ENCODE measurements around the gene FAM98C.

Gene FAM98C

DNA sequence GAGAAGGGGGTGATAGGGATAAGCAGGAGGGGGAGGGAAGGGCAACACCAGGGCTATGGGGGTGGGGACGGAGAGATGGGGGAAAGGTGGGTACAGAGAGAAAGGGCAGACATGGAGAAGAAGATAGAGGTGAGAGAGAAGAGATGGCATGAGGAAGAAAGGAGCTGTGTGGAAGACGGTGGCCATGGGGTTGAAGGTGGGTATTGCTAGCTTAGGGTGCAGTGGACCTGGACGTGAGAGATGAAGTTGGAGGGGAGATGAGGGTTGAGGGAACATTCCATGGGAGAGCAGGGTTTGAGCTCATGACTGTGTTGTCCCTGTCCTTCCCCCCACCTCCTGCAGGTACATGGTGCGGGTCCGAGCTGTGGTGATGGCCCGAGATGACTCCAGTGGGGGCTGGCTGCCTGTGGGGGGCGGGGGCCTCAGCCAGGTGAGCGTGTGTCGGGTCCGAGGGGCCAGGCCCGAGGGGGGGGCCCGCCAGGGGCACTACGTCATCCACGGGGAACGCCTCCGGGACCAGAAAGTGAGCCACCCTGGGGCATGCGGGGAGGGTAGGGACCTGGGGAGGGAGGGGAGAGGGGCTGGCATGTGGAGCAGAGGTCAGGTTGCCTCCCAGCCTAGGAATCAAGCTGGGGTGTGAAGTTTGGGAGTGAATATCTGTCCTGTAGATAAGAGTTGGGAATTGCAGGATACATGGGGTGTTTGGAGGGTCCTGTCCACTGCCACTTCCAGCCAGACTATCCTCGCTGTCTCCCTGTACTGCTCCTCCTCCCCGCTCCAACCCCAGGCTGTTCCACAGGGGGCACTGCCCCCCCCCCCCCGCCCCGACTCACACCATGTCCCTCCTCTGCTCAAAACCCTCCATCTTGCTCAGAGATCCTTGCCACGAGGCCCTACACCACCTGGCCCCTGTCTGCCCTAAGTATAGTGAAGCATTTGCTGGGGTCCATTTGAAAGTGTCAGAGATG, 12.7 kb upstream of the FAM98C start:
- no peak overlapping the region for H2AFZ ChIP-seq (ENCODE audit: insufficient read depth, low read length, poor library complexity)
- no peak overlapping the region for H3K14ac ChIP-seq (ENCODE audit: low read length)
- no peak overlapping the region for H3K4ac ChIP-seq (ENCODE audit: low read depth, low read length)
- H4K8ac ChIP-seq (ENCODE audit: low read depth, low read length): no peak overlapping the region
- H3K4me1 ChIP-seq (ENCODE audit: control insufficient read depth in 1 of 2, insufficient read depth in 2 of 2, low read length in 2 of 2): peaks cover 19 to 21% of the 10 kb centered on the region in 2 experiments
- no peak for DNase-seq
- H3K18ac ChIP-seq (ENCODE audit: low read length): no peak overlapping the region
- H2BK12ac ChIP-seq (ENCODE audit: low read length): no peak overlapping the region
- no peak overlapping the region for H3K4me3 ChIP-seq (ENCODE audit: low read depth, low read length)
- peaks cover 8% of the 10 kb centered on the region for H3K79me1 ChIP-seq (ENCODE audit: low read length)
- H3K4me2 ChIP-seq (ENCODE audit: low read length): no peak overlapping the region
- no peak overlapping the region for H2AK5ac ChIP-seq (ENCODE audit: low read length)
- no peak overlapping the region for H3K9ac ChIP-seq (ENCODE audit: low read length)
- H3K27ac ChIP-seq (ENCODE audit: low read depth, low read length): no peak overlapping the region
- H3K9me3 ChIP-seq (ENCODE audit: insufficient read depth, low read depth, low read length): no peaks in the 10 kb centered on the region
- no peaks in the 10 kb centered on the region for H3K27me3 ChIP-seq (ENCODE audit: insufficient read depth, low read length)
- H4K91ac ChIP-seq (ENCODE audit: low read depth, low read length): no peak overlapping the region
- no peak overlapping the region for H3K23ac ChIP-seq (ENCODE audit: low read length)
- no peaks in the 10 kb centered on the region for H3K79me2 ChIP-seq (ENCODE audit: control insufficient read depth, insufficient read depth, low read length, poor library complexity)
- H2BK120ac ChIP-seq (ENCODE audit: insufficient read depth, low read length, poor library complexity): no peak overlapping the region
- peaks cover 13 to 19% of the 10 kb centered on the region in 2 experiments for H3K36me3 ChIP-seq (ENCODE audit: control insufficient read depth in 1 of 2, insufficient read depth in 2 of 2, low read length in 2 of 2)
- WGBS (ENCODE audit: extremely low coverage, insufficient coverage, insufficient read length): no CpG with 5 or more reads among the region's 22 CpGs
- no peak overlapping the region for H4K12ac ChIP-seq (ENCODE audit: low read depth, low read length)
- no peak overlapping the region for H2BK5ac ChIP-seq (ENCODE audit: low read depth, low read length, poor library complexity)

DNA sequence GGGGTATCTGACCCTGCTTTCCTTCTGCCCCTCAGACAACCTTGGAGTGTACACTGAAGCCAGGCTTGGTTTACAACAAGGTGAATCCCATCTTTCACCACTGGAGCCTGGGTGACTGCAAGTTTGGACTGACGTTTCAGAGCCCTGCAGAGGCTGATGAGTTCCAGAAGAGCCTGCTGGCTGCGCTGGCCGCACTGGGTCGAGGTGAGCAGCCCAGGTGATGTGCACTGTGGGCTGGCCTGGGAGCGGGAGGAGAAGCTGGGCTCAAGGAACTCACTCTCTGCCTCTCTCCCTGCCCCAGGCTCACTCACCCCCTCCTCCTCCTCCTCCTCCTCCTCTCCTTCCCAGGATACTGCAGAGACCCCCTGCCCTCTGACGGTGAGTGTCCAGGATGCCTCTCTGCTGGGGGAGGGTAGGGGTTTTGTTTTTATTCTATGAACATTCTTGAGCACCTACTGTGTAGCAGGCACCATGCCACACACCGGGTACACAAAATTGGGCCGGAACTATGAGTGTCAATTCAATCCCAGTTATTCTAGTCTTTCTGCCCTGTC, 10.9 kb upstream of the FAM98C start:
- WGBS (ENCODE audit: extremely low coverage, insufficient coverage, insufficient read length): no CpG with 5 or more reads among the region's 8 CpGs
- Histone ChIP-seq H3K4me3 (ENCODE audit: low read depth, low read length) (no peak overlapping the region), H3K27ac (ENCODE audit: low read depth, low read length) (no peak overlapping the region)

GRCh38 chr19:38392707-38393308, 10.1 kb upstream of the FAM98C start:
- no peak overlapping the region for H3K23ac ChIP-seq (ENCODE audit: low read length)
- no peak overlapping the region for H2BK5ac ChIP-seq (ENCODE audit: low read depth, low read length, poor library complexity)
- no CpG with 5 or more reads among the region's 6 CpGs for WGBS (ENCODE audit: extremely low coverage, insufficient coverage, insufficient read length)
- H4K12ac ChIP-seq (ENCODE audit: low read depth, low read length): no peak overlapping the region
- no peak overlapping the region for H3K9ac ChIP-seq (ENCODE audit: low read length)
- no peaks in the 10 kb centered on the region for H3K79me2 ChIP-seq (ENCODE audit: control insufficient read depth, insufficient read depth, low read length, poor library complexity)
- H4K8ac ChIP-seq (ENCODE audit: low read depth, low read length): no peak overlapping the region
- H3K4me3 ChIP-seq (ENCODE audit: low read depth, low read length): no peak overlapping the region
- H4K91ac ChIP-seq (ENCODE audit: low read depth, low read length): no peak overlapping the region
- no peak overlapping the region for H3K27ac ChIP-seq (ENCODE audit: low read depth, low read length)
- no peak overlapping the region for H2BK120ac ChIP-seq (ENCODE audit: insufficient read depth, low read length, poor library complexity)
- peaks cover 11 to 15% of the 10 kb centered on the region in 2 experiments for H3K4me1 ChIP-seq (ENCODE audit: control insufficient read depth in 1 of 2, insufficient read depth in 2 of 2, low read length in 2 of 2)
- no peak overlapping the region for H3K18ac ChIP-seq (ENCODE audit: low read length)
- H3K27me3 ChIP-seq (ENCODE audit: insufficient read depth, low read length): no peaks in the 10 kb centered on the region
- no peak for DNase-seq
- H3K36me3 ChIP-seq (ENCODE audit: control insufficient read depth in 1 of 2, insufficient read depth in 2 of 2, low read length in 2 of 2): no peaks in the 10 kb centered on the region
- no peak overlapping the region for H2AFZ ChIP-seq (ENCODE audit: insufficient read depth, low read length, poor library complexity)
- H2AK5ac ChIP-seq (ENCODE audit: low read length): no peak overlapping the region
- no peak overlapping the region for H3K4ac ChIP-seq (ENCODE audit: low read depth, low read length)
- H3K79me1 ChIP-seq (ENCODE audit: low read length): peaks cover 6% of the 10 kb centered on the region
- no peak overlapping the region for H3K14ac ChIP-seq (ENCODE audit: low read length)
- H3K4me2 ChIP-seq (ENCODE audit: low read length): no peak overlapping the region
- peaks cover 4% of the 10 kb centered on the region for H3K9me3 ChIP-seq (ENCODE audit: insufficient read depth, low read depth, low read length)
- no peak overlapping the region for H2BK12ac ChIP-seq (ENCODE audit: low read length)

More for the DNA sequence above, 10.9 kb upstream of the FAM98C start:
- Histone ChIP-seq H3K18ac (ENCODE audit: low read length) (no peak overlapping the region), H3K23ac (ENCODE audit: low read length) (no peak overlapping the region), H3K14ac (ENCODE audit: low read length) (no peak overlapping the region), H2AK5ac (ENCODE audit: low read length) (no peak overlapping the region), H2BK5ac (ENCODE audit: low read depth, low read length, poor library complexity) (no peak overlapping the region), H3K4me1 (ENCODE audit: control insufficient read depth in 1 of 2, insufficient read depth in 2 of 2, low read length in 2 of 2) (peaks cover 19 to 21% of the 10 kb centered on the region in 2 experiments), H4K8ac (ENCODE audit: low read depth, low read length) (no peak overlapping the region), H3K9ac (ENCODE audit: low read length) (no peak overlapping the region), H3K9me3 (ENCODE audit: insufficient read depth, low read depth, low read length) (peaks cover 4% of the 10 kb centered on the region), H3K79me2 (ENCODE audit: control insufficient read depth, insufficient read depth, low read length, poor library complexity) (no peaks in the 10 kb centered on the region), H3K36me3 (ENCODE audit: control insufficient read depth in 1 of 2, insufficient read depth in 2 of 2, low read length in 2 of 2) (peaks cover 0 to 4% of the 10 kb centered on the region in 2 experiments), H2BK120ac (ENCODE audit: insufficient read depth, low read length, poor library complexity) (no peak overlapping the region), H4K91ac (ENCODE audit: low read depth, low read length) (no peak overlapping the region), H3K27me3 (ENCODE audit: insufficient read depth, low read length) (no peaks in the 10 kb centered on the region), H3K79me1 (ENCODE audit: low read length) (peaks cover 8% of the 10 kb centered on the region), H3K4ac (ENCODE audit: low read depth, low read length) (no peak overlapping the region), H3K4me2 (ENCODE audit: low read length) (no peak overlapping the region), H4K12ac (ENCODE audit: low read depth, low read length) (no peak overlapping the region), H2AFZ (ENCODE audit: insufficient read depth, low read length, poor library complexity) (no peak overlapping the region), H2BK12ac (ENCODE audit: low read length) (no peak overlapping the region)
- DNase-seq: peak; percentile 49 to 66

- H3K9me3 ChIP-seq (ENCODE audit: insufficient read depth, low read depth, low read length): peaks cover 4% of the 10 kb centered on the region
- no peak overlapping the region for H3K27ac ChIP-seq (ENCODE audit: low read depth, low read length)
- no peaks in the 10 kb centered on the region for H3K27me3 ChIP-seq (ENCODE audit: insufficient read depth, low read length)
- H4K8ac ChIP-seq (ENCODE audit: low read depth, low read length): no peak overlapping the region
- no peak overlapping the region for H3K9ac ChIP-seq (ENCODE audit: low read length)
- H3K36me3 ChIP-seq (ENCODE audit: control insufficient read depth in 1 of 2, insufficient read depth in 2 of 2, low read length in 2 of 2): no peaks in the 10 kb centered on the region
- no peak overlapping the region for H3K4ac ChIP-seq (ENCODE audit: low read depth, low read length)
- no peaks in the 10 kb centered on the region for H3K79me2 ChIP-seq (ENCODE audit: control insufficient read depth, insufficient read depth, low read length, poor library complexity)
- H2BK5ac ChIP-seq (ENCODE audit: low read depth, low read length, poor library complexity): no peak overlapping the region
- no peak overlapping the region for H4K12ac ChIP-seq (ENCODE audit: low read depth, low read length)
- no peak overlapping the region for H3K4me2 ChIP-seq (ENCODE audit: low read length)
- no CpG with 5 or more reads among the region's 30 CpGs for WGBS (ENCODE audit: extremely low coverage, insufficient coverage, insufficient read length)
- H2BK120ac ChIP-seq (ENCODE audit: insufficient read depth, low read length, poor library complexity): no peak overlapping the region
- H2BK12ac ChIP-seq (ENCODE audit: low read length): no peak overlapping the region
- no peak overlapping the region for H4K91ac ChIP-seq (ENCODE audit: low read depth, low read length)
- H3K14ac ChIP-seq (ENCODE audit: low read length): no peak overlapping the region
- H3K4me1 ChIP-seq (ENCODE audit: control insufficient read depth in 1 of 2, insufficient read depth in 2 of 2, low read length in 2 of 2): peaks cover 0 to 3% of the 10 kb centered on the region in 2 experiments
- H3K4me3 ChIP-seq (ENCODE audit: low read depth, low read length): no peak overlapping the region
- H3K79me1 ChIP-seq (ENCODE audit: low read length): no peaks in the 10 kb centered on the region
- H3K23ac ChIP-seq (ENCODE audit: low read length): no peak overlapping the region
- DNase-seq: peak in 1 of 2 donors; percentile 61
- H3K18ac ChIP-seq (ENCODE audit: low read length): no peak overlapping the region
- H2AFZ ChIP-seq (ENCODE audit: insufficient read depth, low read length, poor library complexity): no peak overlapping the region
- H2AK5ac ChIP-seq (ENCODE audit: low read length): no peak overlapping the region
Measured at GRCh38 chr19:38394488-38394887, 8.4 kb upstream of the FAM98C start.

All from trophoblast cell (in vitro differentiated cells and primary cell).